GM12878 (cell line): Measurements from ENCODE around the gene PIP4K2A. TPM values are rescaled to one million over a fixed set of nuclear protein-coding genes. Genes with fewer than 3 reads are reported as not detected.

ENCODE experiments used
- ATAC-seq: fragments of 200-7000 bp; cut with Tn5 transposase; 3 replicates; pipeline ENCODE4 v1.9.1; 2020; ENCODE audit warnings: mild to moderate bottlenecking, moderate library complexity
- BruUV-seq: library from RNA; stranded (reverse); fragments of 400-500 nt; replicated peaks from 2 replicates; lab custom pipeline; 2021; lab: Mats Ljungman, UMichigan
- CTCF ChIA-PET: fragments of 300-600 bp; sonication (Branson Sonifier 250); formaldehyde crosslinking; extraction: SDS; loops from one replicate; lab custom pipeline; 2021; ENCODE audit warnings: inconsistent platforms; lab: Yijun Ruan, JAX
- POLR2A ChIA-PET: fragments of 350-600 bp; formaldehyde crosslinking; extraction: SDS; loops from one replicate; lab custom pipeline; 2021; ENCODE audit warnings: inconsistent platforms; lab: Charles Lee
- RAD21 ChIA-PET: fragments of 300-600 bp; sonication (Branson Sonifier 250); formaldehyde crosslinking; loops from one replicate; lab custom pipeline; 2023; ENCODE audit warnings: antibody characterized with exemption; ENCODE audit not compliant: unreplicated experiment; lab: Charles Lee
- SMC1A ChIA-PET: fragments of 300-600 bp; sonication (Branson Sonifier 250); formaldehyde crosslinking; loops from one replicate; lab custom pipeline; 2023; ENCODE audit not compliant: unreplicated experiment, uncharacterized antibody; lab: Charles Lee
- DNase-seq: peaks from one replicate; pipeline ENCODE4 v3.0.0-alpha.2; 2011; ENCODE audit warnings: low read depth, low spot score
- FAIRE-seq: peaks from 3 replicates; lab custom pipeline; 2011; peaks lifted over from hg19 to GRCh38; lab: Jason Lieb, UNC
- H2AFZ ChIP-seq: 2 replicates; pipeline ENCODE4 v1.6.0; 2011; ENCODE audit warnings: low read depth, low read length, control low read depth; ENCODE audit not compliant: control insufficient read depth
- H3K27ac ChIP-seq: 2 replicates; pipeline ENCODE4 v1.5.1; 2011; ENCODE audit warnings: control low read depth; ENCODE audit not compliant: control insufficient read depth, insufficient read depth
- H3K27me3 ChIP-seq, 2 experiments: replicated peaks in 1 of 2; 2 replicates each; pipeline versions ENCODE4 v1.6.0 to v1.6.1; 2011; ENCODE audit warnings: low read length in 1 of 2; ENCODE audit not compliant: control insufficient read depth in 2 of 2, insufficient read depth in 2 of 2
- H3K36me3 ChIP-seq, 2 experiments: 2 replicates each; pipeline ENCODE4 v1.5.1; 2011; ENCODE audit warnings: low read length in 1 of 2; ENCODE audit not compliant: control insufficient read depth in 2 of 2, insufficient read depth in 2 of 2
- H3K4me1 ChIP-seq: 2 replicates; pipeline ENCODE4 v1.6.1; 2011; ENCODE audit warnings: mild to moderate bottlenecking, low read length, moderate library complexity, mixed read lengths; ENCODE audit not compliant: control insufficient read depth, insufficient read depth
- H3K4me2 ChIP-seq: 2 replicates; pipeline ENCODE4 v1.6.0; 2011; ENCODE audit warnings: control low read depth; ENCODE audit not compliant: control insufficient read depth, insufficient read depth
- H3K4me3 ChIP-seq: fragments of 200-600 bp; sonication (generic); 2 replicates; pipeline ENCODE4 v1.5.1; 2016
- H3K79me2 ChIP-seq: 2 replicates; pipeline ENCODE4 v1.6.0; 2011; ENCODE audit warnings: low read length; ENCODE audit not compliant: control insufficient read depth, insufficient read depth
- H3K9ac ChIP-seq: 2 replicates; pipeline ENCODE4 v1.8.0; 2011; ENCODE audit warnings: low read length, control low read depth, mixed read lengths; ENCODE audit not compliant: control insufficient read depth, insufficient read depth
- H3K9me3 ChIP-seq: replicated peaks from 3 replicates; pipeline ENCODE4 v1.5.1; 2011; ENCODE audit warnings: mild to moderate bottlenecking, low read length; ENCODE audit not compliant: control insufficient read depth, insufficient read depth
- H4K20me1 ChIP-seq: 2 replicates; pipeline ENCODE4 v1.6.0; 2011; ENCODE audit not compliant: control insufficient read depth, insufficient read depth
- CHD2 ChIP-seq: IDR thresholded peaks from 2 replicates; pipeline ENCODE4 v1.6.1; 2011; ENCODE audit warnings: low read depth, low read length, improper control_type of control experiment, borderline replicate concordance
- IKZF2 ChIP-seq, 2 experiments: fragments of 450-650 bp; IDR thresholded peaks; 2 replicates each; pipeline ENCODE4 v1.6.1; 2017; ENCODE audit warnings: mild to moderate bottlenecking in 2 of 2, moderate library complexity in 2 of 2
- MEF2B ChIP-seq: fragments of 450-650 bp; IDR thresholded peaks from 2 replicates; pipeline ENCODE4 v1.6.1; 2018; ENCODE audit warnings: mild to moderate bottlenecking, moderate library complexity; ENCODE audit not compliant: partially characterized antibody, poor library complexity, severe bottlenecking
- NR2C2 ChIP-seq: IDR thresholded peaks from 2 replicates; pipeline ENCODE4 v1.6.1; 2011; ENCODE audit warnings: borderline replicate concordance, low read depth; ENCODE audit not compliant: control insufficient read depth, insufficient read length
- whole genome bisulfite sequencing: methylation state at CpG from one replicate; pipeline ENCODE4 v1.1.6; 2016; ENCODE audit warnings: low lambda C conversion rate; ENCODE audit not compliant: insufficient replicate concordance, insufficient coverage; ENCODE audit errors: missing lambda C conversion rate; 5-methylcytosine and 5-hydroxymethylcytosine counted together
- in situ Hi-C: fragments of 300-500 bp; cut with MboI; formaldehyde crosslinking; loops from 9 replicates; pipeline ENCODE4 v1.14.3; 2018; ENCODE audit warnings: mixed read lengths
- intact Hi-C: fragments of 100-400 bp; cut with micrococcal nuclease; formaldehyde crosslinking; loops from one replicate; pipeline ENCODE4 v1.14.2; 2022; ENCODE audit not compliant: unreplicated experiment
- polyA plus RNA-seq, 11 experiments: library from polyadenylated mRNA; depleted of rRNA in 4 of 11; unstranded in 6 of 11; stranded (reverse) in 5 of 11; fragments of >200 nt; fragmentation: Nextera tagmentation in 4 of 11; fragmentation: Illumina TruSeq in 1 of 11; extraction: Ambion mirVana in 4 of 11; extraction: Trizol in 1 of 11; gene quantifications; 1 replicate in 1 of 11; 2 replicates in 10 of 11; pipeline versions ENCODE4 v1.2.1 to v1.2.3, GENCODE V29; 2011 to 2016; ENCODE audit warnings: inconsistent platforms in 2 of 11, missing spikeins in 2 of 11, low read depth in 1 of 11
- total RNA-seq, 4 experiments: library from RNA; depleted of rRNA in 3 of 4; stranded (reverse); fragments of >200 nt in 3 of 4; fragmentation: Illumina TruSeq in 1 of 4; extraction: Trizol in 1 of 4; gene quantifications; 2 replicates each; pipeline versions ENCODE4 v1.2.1 to v1.2.3, GENCODE V29; 2013 to 2021
- TF ChIP-seq, protein P1 (sequence below): fragments of 450-650 bp; IDR thresholded peaks from 2 replicates; pipeline ENCODE4 v1.6.1; 2018; ENCODE audit warnings: borderline replicate concordance, mild to moderate bottlenecking; ENCODE audit not compliant: partially characterized antibody
- TF ChIP-seq, protein P2 (sequence below): fragments of 450-650 bp; IDR thresholded peaks from 2 replicates; pipeline ENCODE4 v1.6.1; 2017; ENCODE audit warnings: low read depth, mild to moderate bottlenecking, moderate library complexity
- TF ChIP-seq, protein P3 (sequence below): fragments of 450-650 bp; IDR thresholded peaks from 2 replicates; pipeline ENCODE4 v1.6.1; 2016; ENCODE audit warnings: mild to moderate bottlenecking

Gene PIP4K2A
- total and polyA plus RNA-seq, 10 of the 15 experiments (the other 5 are each of a cell fraction or from before 2014, with no cell fraction given): 54.3 to 139 (median 84.4) TPM

DNA sequence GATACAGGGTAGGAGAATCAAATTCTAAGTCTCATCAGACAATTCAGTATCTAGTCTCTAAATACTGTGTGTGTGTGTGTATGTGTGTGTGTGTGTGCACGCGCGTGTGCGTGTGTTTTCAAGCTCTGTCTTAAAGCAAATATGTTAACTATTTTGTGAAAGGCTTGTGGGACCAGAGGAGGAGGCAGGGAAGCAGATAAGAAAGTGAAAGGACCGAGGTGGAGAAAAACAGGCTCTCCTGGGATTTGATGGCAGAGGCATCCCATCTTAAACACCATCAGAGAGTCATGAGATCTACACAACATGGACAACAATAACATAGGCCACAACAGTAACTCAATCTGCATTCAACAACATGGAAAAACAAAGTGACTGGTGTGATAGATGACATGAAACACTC, 67.1 kb downstream of the PIP4K2A start:
- H3K27me3 ChIP-seq: no peaks in the 10 kb centered on the region
- FAIRE-seq: peak; percentile 7
- CTCF ChIA-PET: interaction anchor here (0.6 to 12.1 kb wide), 7 partner anchors 12 to 344 kb away, joined by 3 to 72 read pairs (median 3); no protein-coding TSS in a partner anchor
- H2AFZ ChIP-seq: no peak overlapping the region
- H3K9ac ChIP-seq: no peak overlapping the region
- H3K9me3 ChIP-seq: no peaks in the 10 kb centered on the region
- SMC1A ChIA-PET: interaction anchor here (0.5 to 13.5 kb wide), 23 partner anchors 11 to 335 kb away, joined by 3 to 172 read pairs (median 6); partner anchors contain the start of gene PIP4K2A
- H4K20me1 ChIP-seq: no peaks in the 10 kb centered on the region
- intact Hi-C loops: loop anchor here (2.0 to 5.0 kb wide), 4 partner anchors 16 to 340 kb away; partner anchors contain the start of gene PIP4K2A
- H3K27ac ChIP-seq: peak overlapping the region; percentile 78
- POLR2A ChIA-PET: interaction anchor here (0.9 to 6.2 kb wide), 6 partner anchors 9 to 42 kb away, joined by 3 to 30 read pairs (median 4); no protein-coding TSS in a partner anchor
- TF ChIP-seq, protein P1, sequence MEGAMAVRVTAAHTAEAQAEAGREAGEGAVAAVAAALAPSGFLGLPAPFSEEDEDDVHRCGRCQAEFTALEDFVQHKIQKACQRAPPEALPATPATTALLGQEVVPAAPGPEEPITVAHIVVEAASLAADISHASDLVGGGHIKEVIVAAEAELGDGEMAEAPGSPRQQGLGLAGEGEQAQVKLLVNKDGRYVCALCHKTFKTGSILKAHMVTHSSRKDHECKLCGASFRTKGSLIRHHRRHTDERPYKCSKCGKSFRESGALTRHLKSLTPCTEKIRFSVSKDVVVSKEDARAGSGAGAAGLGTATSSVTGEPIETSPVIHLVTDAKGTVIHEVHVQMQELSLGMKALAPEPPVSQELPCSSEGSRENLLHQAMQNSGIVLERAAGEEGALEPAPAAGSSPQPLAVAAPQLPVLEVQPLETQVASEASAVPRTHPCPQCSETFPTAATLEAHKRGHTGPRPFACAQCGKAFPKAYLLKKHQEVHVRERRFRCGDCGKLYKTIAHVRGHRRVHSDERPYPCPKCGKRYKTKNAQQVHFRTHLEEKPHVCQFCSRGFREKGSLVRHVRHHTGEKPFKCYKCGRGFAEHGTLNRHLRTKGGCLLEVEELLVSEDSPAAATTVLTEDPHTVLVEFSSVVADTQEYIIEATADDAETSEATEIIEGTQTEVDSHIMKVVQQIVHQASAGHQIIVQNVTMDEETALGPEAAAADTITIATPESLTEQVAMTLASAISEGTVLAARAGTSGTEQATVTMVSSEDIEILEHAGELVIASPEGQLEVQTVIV: no peak
- TF ChIP-seq, protein P2, sequence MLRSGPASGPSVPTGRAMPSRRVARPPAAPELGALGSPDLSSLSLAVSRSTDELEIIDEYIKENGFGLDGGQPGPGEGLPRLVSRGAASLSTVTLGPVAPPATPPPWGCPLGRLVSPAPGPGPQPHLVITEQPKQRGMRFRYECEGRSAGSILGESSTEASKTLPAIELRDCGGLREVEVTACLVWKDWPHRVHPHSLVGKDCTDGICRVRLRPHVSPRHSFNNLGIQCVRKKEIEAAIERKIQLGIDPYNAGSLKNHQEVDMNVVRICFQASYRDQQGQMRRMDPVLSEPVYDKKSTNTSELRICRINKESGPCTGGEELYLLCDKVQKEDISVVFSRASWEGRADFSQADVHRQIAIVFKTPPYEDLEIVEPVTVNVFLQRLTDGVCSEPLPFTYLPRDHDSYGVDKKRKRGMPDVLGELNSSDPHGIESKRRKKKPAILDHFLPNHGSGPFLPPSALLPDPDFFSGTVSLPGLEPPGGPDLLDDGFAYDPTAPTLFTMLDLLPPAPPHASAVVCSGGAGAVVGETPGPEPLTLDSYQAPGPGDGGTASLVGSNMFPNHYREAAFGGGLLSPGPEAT: peak; percentile 17; the same call in 1 of the 2 replicates
- TF ChIP-seq NR2C2 (no peak), CHD2 (no peak), MEF2B (peak; percentile 56), IKZF2 (IDR thresholded peaks at IDR 0.05) (peak in 1 of 2 experiments; percentile 37; a peak in 2 of 4 replicates)
- TF ChIP-seq, protein P3, sequence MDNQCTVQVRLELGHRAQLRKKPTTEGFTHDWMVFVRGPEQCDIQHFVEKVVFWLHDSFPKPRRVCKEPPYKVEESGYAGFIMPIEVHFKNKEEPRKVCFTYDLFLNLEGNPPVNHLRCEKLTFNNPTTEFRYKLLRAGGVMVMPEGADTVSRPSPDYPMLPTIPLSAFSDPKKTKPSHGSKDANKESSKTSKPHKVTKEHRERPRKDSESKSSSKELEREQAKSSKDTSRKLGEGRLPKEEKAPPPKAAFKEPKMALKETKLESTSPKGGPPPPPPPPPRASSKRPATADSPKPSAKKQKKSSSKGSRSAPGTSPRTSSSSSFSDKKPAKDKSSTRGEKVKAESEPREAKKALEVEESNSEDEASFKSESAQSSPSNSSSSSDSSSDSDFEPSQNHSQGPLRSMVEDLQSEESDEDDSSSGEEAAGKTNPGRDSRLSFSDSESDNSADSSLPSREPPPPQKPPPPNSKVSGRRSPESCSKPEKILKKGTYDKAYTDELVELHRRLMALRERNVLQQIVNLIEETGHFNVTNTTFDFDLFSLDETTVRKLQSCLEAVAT: peak; percentile 62; the same call in 1 of the 2 replicates
- BruUV-seq: no TSS peak
- peaks cover 72% of the 10 kb centered on the region for H3K4me1 ChIP-seq
- in situ Hi-C loops: no loop called here
- RAD21 ChIA-PET: interaction anchor here (1.0 to 9.1 kb wide), 9 partner anchors 10 to 66 kb away, joined by 3 to 99 read pairs (median 14); no protein-coding TSS in a partner anchor
- WGBS: 73% methylated on average over 5 of the region's 5 CpGs
- H3K4me3 ChIP-seq: peak overlapping the region; percentile 4; the same call in 1 of the 2 replicates
- ATAC-seq: no peak
- H3K4me2 ChIP-seq: peak overlapping the region; percentile 78
- H3K79me2 ChIP-seq: peaks cover 92% of the 10 kb centered on the region
- peaks cover 0 to 2% of the 10 kb centered on the region in 2 experiments; a peak in 1 of 4 replicates for H3K36me3 ChIP-seq
- DNase-seq: no peak
